ENCODE data around the gene CRTC2.

The CRTC2 gene

GRCh38 chr1:153956997-153957715, 1.3 kb downstream of the CRTC2 start:
- no peaks in the 10 kb centered on the region for H3K9me3 ChIP-seq (ENCODE audit: control insufficient read depth, insufficient read depth, low read length)
- H3K27me3 ChIP-seq (ENCODE audit: control insufficient read depth, insufficient read depth, low read length): no peaks in the 10 kb centered on the region
- H3K9ac ChIP-seq (ENCODE audit: low read depth, low read length): peak overlapping the region; percentile 71
- peaks cover 15% of the 10 kb centered on the region for H3K4me1 ChIP-seq (ENCODE audit: control insufficient read depth, insufficient read depth, low read length)
- peaks cover 24% of the 10 kb centered on the region for H3K36me3 ChIP-seq (ENCODE audit: control insufficient read depth, insufficient read depth, low read length)
- peak overlapping the region; percentile 97 for H3K4me3 ChIP-seq (ENCODE audit: low read depth, low read length)

DNA sequence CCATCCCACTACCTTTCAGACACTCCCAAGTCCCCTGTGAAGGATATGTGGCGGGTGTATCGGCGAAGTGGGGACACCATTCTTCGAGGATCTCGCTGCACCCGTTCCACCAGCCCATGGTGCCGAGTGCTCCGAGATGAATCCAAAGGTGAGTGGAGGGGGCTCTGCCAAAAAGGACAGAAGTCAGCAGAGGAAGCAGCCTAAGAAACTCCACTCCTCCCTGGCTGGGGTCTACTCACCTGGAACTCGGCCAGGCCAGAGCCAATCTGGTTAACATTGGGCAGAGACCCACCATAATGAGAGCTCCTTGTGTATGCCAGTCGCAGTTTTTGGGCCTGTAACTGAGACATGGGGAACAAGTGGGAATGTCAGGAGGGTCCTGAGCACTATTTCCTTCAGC, 3.6 kb downstream of the CRTC2 start:
- Histone ChIP-seq H3K4me1 (ENCODE audit: control insufficient read depth, insufficient read depth, low read length) (peaks cover 7% of the 10 kb centered on the region), H3K27me3 (ENCODE audit: control insufficient read depth, insufficient read depth, low read length) (no peaks in the 10 kb centered on the region), H3K9ac (ENCODE audit: low read depth, low read length) (no peak overlapping the region), H3K36me3 (ENCODE audit: control insufficient read depth, insufficient read depth, low read length) (peaks cover 25% of the 10 kb centered on the region), H3K9me3 (ENCODE audit: control insufficient read depth, insufficient read depth, low read length) (no peaks in the 10 kb centered on the region), H3K4me3 (ENCODE audit: low read depth, low read length) (no peak overlapping the region)

- peaks cover 4% of the 10 kb centered on the region for H3K4me1 ChIP-seq (ENCODE audit: control insufficient read depth, insufficient read depth, low read length)
- no peaks in the 10 kb centered on the region for H3K9me3 ChIP-seq (ENCODE audit: control insufficient read depth, insufficient read depth, low read length)
- peaks cover 25% of the 10 kb centered on the region for H3K36me3 ChIP-seq (ENCODE audit: control insufficient read depth, insufficient read depth, low read length)
- no peaks in the 10 kb centered on the region for H3K27me3 ChIP-seq (ENCODE audit: control insufficient read depth, insufficient read depth, low read length)
- H3K9ac ChIP-seq (ENCODE audit: low read depth, low read length): no peak overlapping the region
- H3K4me3 ChIP-seq (ENCODE audit: low read depth, low read length): no peak overlapping the region
Observed at GRCh38 chr1:153953859-153954365, 4.5 kb downstream of the CRTC2 start.

- Histone ChIP-seq H3K4me1 (ENCODE audit: control insufficient read depth, insufficient read depth, low read length) (no peaks in the 10 kb centered on the region), H3K36me3 (ENCODE audit: control insufficient read depth, insufficient read depth, low read length) (peaks cover 34% of the 10 kb centered on the region)
Observed at GRCh38 chr1:153951801-153952200, 6.6 kb downstream of the CRTC2 start.

GRCh38 chr1:153951183-153951582, 7.2 kb downstream of the CRTC2 start:
- no peaks in the 10 kb centered on the region for H3K27me3 ChIP-seq (ENCODE audit: control insufficient read depth, insufficient read depth, low read length)
- no peak overlapping the region for H3K4me3 ChIP-seq (ENCODE audit: low read depth, low read length)
- H3K9ac ChIP-seq (ENCODE audit: low read depth, low read length): no peak overlapping the region
- H3K36me3 ChIP-seq (ENCODE audit: control insufficient read depth, insufficient read depth, low read length): peaks cover 37% of the 10 kb centered on the region
- H3K9me3 ChIP-seq (ENCODE audit: control insufficient read depth, insufficient read depth, low read length): no peaks in the 10 kb centered on the region
- H3K4me1 ChIP-seq (ENCODE audit: control insufficient read depth, insufficient read depth, low read length): no peaks in the 10 kb centered on the region

More at GRCh38 chr1:153951801-153952200, 6.6 kb downstream of the CRTC2 start:
- no peaks in the 10 kb centered on the region for H3K27me3 ChIP-seq (ENCODE audit: control insufficient read depth, insufficient read depth, low read length)
- no peak overlapping the region for H3K9ac ChIP-seq (ENCODE audit: low read depth, low read length)
- no peak overlapping the region for H3K4me3 ChIP-seq (ENCODE audit: low read depth, low read length)
- no peaks in the 10 kb centered on the region for H3K9me3 ChIP-seq (ENCODE audit: control insufficient read depth, insufficient read depth, low read length)

GRCh38 chr1:153946622-153947241, 11.7 kb downstream of the CRTC2 start, which contains the start of gene DENND4B:
DENND4B (minus strand) TSS chr1:153946718; CDS start chr1:153944374, 2,344 bp downstream.
- peaks cover 4% of the 10 kb centered on the region for H3K4me1 ChIP-seq (ENCODE audit: control insufficient read depth, insufficient read depth, low read length)
- H3K9ac ChIP-seq (ENCODE audit: low read depth, low read length): peak within 1 kb of the TSS; percentile 90
- H3K27me3 ChIP-seq (ENCODE audit: control insufficient read depth, insufficient read depth, low read length): no peaks in the 10 kb centered on the region
- H3K36me3 ChIP-seq (ENCODE audit: control insufficient read depth, insufficient read depth, low read length): peaks cover 27% of the 10 kb centered on the region
- H3K4me3 ChIP-seq (ENCODE audit: low read depth, low read length): peak within 1 kb of the TSS; percentile 78
- H3K9me3 ChIP-seq (ENCODE audit: control insufficient read depth, insufficient read depth, low read length): no peaks in the 10 kb centered on the region

- peaks cover 25% of the 10 kb centered on the region for H3K36me3 ChIP-seq (ENCODE audit: control insufficient read depth, insufficient read depth, low read length)
- peak overlapping the region; percentile 78 for H3K4me3 ChIP-seq (ENCODE audit: low read depth, low read length)
- no peaks in the 10 kb centered on the region for H3K27me3 ChIP-seq (ENCODE audit: control insufficient read depth, insufficient read depth, low read length)
- no peaks in the 10 kb centered on the region for H3K9me3 ChIP-seq (ENCODE audit: control insufficient read depth, insufficient read depth, low read length)
- peaks cover 4% of the 10 kb centered on the region for H3K4me1 ChIP-seq (ENCODE audit: control insufficient read depth, insufficient read depth, low read length)
- peak overlapping the region; percentile 90 for H3K9ac ChIP-seq (ENCODE audit: low read depth, low read length)
Observed at GRCh38 chr1:153945795-153946621, 12.4 kb downstream of the CRTC2 start.

DNA sequence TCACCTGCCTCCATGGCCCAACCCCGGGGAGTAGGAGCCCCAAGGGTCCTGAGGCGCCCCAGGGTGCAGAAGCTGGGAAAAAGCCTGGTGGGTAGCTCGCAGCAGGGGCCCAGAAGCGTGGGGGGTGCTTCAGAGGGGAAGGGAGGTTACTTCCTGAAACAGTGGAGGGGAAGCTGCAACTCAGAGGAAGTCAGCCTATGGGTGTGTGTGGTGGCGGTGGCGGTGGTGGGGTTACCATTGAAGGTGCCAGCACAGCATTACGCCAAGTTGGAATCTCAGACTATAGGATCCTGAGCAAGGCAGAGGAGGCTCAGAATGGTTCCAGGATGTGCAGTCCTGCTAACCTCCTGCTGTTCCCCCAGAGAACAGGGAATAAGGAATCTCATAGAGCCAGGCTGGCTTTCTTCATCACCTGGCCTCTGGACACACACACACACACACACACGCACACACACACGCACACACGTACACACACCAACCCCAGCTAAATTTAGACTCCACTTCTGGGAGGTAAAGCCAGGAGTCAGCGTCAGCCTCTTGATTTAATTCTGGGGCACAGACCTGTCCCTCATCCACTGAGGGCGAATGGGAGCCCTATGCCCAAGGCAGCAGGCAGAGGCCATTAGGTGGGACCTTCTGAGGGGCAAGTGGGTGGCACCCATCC, 13.1 kb downstream of the CRTC2 start:
- Histone ChIP-seq H3K4me3 (ENCODE audit: low read depth, low read length) (peak overlapping the region; percentile 78), H3K9me3 (ENCODE audit: control insufficient read depth, insufficient read depth, low read length) (no peaks in the 10 kb centered on the region), H3K36me3 (ENCODE audit: control insufficient read depth, insufficient read depth, low read length) (peaks cover 32% of the 10 kb centered on the region), H3K9ac (ENCODE audit: low read depth, low read length) (peak overlapping the region; percentile 90), H3K4me1 (ENCODE audit: control insufficient read depth, insufficient read depth, low read length) (peaks cover 4% of the 10 kb centered on the region), H3K27me3 (ENCODE audit: control insufficient read depth, insufficient read depth, low read length) (no peaks in the 10 kb centered on the region)

- Histone ChIP-seq H3K27me3 (ENCODE audit: control insufficient read depth, insufficient read depth, low read length) (no peaks in the 10 kb centered on the region), H3K4me1 (ENCODE audit: control insufficient read depth, insufficient read depth, low read length) (peaks cover 4% of the 10 kb centered on the region), H3K9me3 (ENCODE audit: control insufficient read depth, insufficient read depth, low read length) (no peaks in the 10 kb centered on the region), H3K36me3 (ENCODE audit: control insufficient read depth, insufficient read depth, low read length) (peaks cover 36% of the 10 kb centered on the region), H3K4me3 (ENCODE audit: low read depth, low read length) (peak overlapping the region; percentile 78), H3K9ac (ENCODE audit: low read depth, low read length) (no peak overlapping the region)
Observed at GRCh38 chr1:153944827-153945117, 13.6 kb downstream of the CRTC2 start.

DNA sequence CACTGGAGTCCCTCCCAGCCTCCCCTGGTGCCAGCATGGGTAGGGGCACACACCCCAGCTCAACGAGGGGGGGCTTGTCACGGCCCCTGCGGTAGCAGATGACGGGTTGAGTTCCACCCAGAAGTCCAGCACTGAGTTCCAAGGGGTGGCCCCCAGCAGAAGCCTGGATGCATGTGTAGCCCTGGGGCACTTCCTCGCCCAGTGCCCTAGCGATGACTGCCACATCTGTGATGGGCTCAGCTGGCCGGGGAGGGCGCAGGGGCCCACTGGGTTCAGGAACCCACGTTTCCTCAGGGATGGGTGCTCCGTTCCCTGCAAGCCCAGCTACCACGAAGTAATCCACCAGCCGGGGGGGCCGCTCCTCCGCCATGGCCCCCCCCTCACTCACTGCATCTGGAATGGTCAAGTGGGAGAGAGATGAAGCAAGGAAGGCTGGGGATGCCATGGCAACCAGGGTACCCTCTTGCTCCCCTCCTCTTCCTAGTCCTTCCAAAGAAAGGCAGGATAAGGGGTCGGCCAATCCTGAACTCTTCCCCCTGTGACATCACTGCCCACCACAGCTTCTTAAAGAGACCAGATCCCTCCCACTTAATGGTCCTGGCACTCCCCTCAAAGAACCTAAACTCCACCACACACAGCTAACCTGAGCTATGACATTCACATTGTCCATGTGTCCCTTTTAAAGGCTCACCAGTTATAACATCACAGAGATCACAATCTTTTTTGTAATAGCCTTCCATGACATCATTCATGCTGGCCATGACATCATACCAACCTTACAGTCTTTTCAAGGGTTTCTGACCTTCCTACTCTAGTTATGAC, 14.2 kb downstream of the CRTC2 start:
- peaks cover 40% of the 10 kb centered on the region for H3K36me3 ChIP-seq (ENCODE audit: control insufficient read depth, insufficient read depth, low read length)
- H3K4me3 ChIP-seq (ENCODE audit: low read depth, low read length): no peak overlapping the region
- peaks cover 4% of the 10 kb centered on the region for H3K4me1 ChIP-seq (ENCODE audit: control insufficient read depth, insufficient read depth, low read length)
- H3K9me3 ChIP-seq (ENCODE audit: control insufficient read depth, insufficient read depth, low read length): no peaks in the 10 kb centered on the region
- no peaks in the 10 kb centered on the region for H3K27me3 ChIP-seq (ENCODE audit: control insufficient read depth, insufficient read depth, low read length)
- no peak overlapping the region for H3K9ac ChIP-seq (ENCODE audit: low read depth, low read length)
